ENCODE results near the gene CPS1.

CPS1 gene

DNA sequence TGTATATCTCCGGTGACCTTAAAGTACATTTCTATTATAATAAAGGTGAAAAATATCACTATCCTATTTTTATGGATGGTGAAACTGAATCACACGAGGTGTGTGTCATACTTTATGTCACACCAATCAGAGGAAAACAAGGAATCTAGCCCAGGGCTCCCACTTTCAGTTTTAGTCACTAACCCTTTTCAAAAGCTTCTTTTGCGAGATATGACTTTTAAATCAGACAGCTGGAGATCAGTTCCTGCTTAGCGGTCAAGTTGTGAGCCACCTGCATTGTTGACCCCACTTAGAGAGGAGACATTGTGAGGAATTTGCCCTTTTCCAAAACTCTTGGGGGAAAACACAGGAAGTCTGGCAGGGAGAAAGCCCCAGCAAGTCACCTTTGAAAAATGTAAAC, 70.5 kb downstream of the CPS1 start:
- Histone ChIP-seq H3K27ac (ENCODE audit: low read depth, low read length) (no peak overlapping the region), H3F3A (ENCODE audit: insufficient read depth) (no peaks in the 10 kb centered on the region), H3K9ac (ENCODE audit: low read length) (no peak overlapping the region), H3K36me3 (ENCODE audit: low read length) (no peaks in the 10 kb centered on the region), H2AFZ (ENCODE audit: low read depth, low read length, severe bottlenecking) (no peak overlapping the region), H3K27me3 (ENCODE audit: low read length) (no peaks in the 10 kb centered on the region), H3K4me3 (ENCODE audit: insufficient read depth, low read length, poor library complexity, severe bottlenecking) (no peak overlapping the region), H3K9me3 (ENCODE audit: insufficient read depth, low read length) (no peaks in the 10 kb centered on the region), H3K79me2 (ENCODE audit: insufficient read depth, low read length) (no peaks in the 10 kb centered on the region), H3K4me2 (ENCODE audit: low read depth, low read length, poor library complexity, severe bottlenecking) (no peak overlapping the region), H3K9me2 (replicated peaks; ENCODE audit: insufficient read depth, low read length) (no peaks in the 10 kb centered on the region), H4K20me1 (ENCODE audit: low read depth, low read length) (no peaks in the 10 kb centered on the region)
- TF ChIP-seq, protein P1, sequence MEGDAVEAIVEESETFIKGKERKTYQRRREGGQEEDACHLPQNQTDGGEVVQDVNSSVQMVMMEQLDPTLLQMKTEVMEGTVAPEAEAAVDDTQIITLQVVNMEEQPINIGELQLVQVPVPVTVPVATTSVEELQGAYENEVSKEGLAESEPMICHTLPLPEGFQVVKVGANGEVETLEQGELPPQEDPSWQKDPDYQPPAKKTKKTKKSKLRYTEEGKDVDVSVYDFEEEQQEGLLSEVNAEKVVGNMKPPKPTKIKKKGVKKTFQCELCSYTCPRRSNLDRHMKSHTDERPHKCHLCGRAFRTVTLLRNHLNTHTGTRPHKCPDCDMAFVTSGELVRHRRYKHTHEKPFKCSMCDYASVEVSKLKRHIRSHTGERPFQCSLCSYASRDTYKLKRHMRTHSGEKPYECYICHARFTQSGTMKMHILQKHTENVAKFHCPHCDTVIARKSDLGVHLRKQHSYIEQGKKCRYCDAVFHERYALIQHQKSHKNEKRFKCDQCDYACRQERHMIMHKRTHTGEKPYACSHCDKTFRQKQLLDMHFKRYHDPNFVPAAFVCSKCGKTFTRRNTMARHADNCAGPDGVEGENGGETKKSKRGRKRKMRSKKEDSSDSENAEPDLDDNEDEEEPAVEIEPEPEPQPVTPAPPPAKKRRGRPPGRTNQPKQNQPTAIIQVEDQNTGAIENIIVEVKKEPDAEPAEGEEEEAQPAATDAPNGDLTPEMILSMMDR (IDR thresholded peaks at IDR 0.05; ENCODE audit: insufficient read depth, low read length, poor library complexity, severe bottlenecking), result no peak

DNA sequence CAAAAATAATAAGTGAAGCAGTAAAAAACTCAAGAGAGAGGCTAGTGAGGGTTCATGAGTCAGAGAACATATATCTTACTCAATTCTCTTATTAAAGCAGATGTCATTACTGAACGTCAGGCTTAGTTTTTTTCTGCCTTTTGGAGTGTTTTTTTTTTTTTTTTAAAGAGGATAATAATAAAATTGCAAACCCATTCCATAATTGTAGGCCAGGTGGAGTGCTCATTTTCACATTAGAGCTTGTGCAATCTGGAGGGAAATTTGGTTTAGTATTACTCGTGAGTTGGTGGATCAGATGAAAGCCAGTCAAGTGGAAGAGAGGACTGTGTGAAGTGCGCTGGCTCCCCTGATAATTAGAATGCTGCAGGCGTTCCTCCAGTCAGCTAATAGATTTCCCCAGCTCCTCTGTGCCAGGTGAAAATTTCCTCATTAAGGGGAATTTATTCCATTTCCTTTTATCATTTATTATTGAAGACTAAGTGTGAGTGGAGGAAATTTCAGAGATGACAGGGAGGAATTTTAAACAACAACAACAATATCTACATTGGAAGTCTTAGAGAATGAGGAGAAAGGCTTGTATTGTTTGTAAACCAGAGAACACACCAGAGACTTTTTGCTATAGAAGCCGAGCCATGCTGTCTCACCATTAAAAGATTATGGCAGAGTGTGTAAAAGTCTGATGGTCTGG, 74.6 kb downstream of the CPS1 start:
- H3K9me2 ChIP-seq (replicated peaks; ENCODE audit: insufficient read depth, low read length), result no peaks in the 10 kb centered on the region

GRCh38 chr2:210633699-210634098, 77.3 kb downstream of the CPS1 start:
- Histone ChIP-seq H2AFZ (ENCODE audit: low read depth, low read length, severe bottlenecking) (no peak overlapping the region), H3K9ac (ENCODE audit: low read length) (no peak overlapping the region), H3F3A (ENCODE audit: insufficient read depth) (no peaks in the 10 kb centered on the region), H4K20me1 (ENCODE audit: low read depth, low read length) (no peaks in the 10 kb centered on the region), H3K9me3 (ENCODE audit: insufficient read depth, low read length) (no peaks in the 10 kb centered on the region), H3K27ac (ENCODE audit: low read depth, low read length) (no peak overlapping the region), H3K9me2 (replicated peaks; ENCODE audit: insufficient read depth, low read length) (no peaks in the 10 kb centered on the region), H3K36me3 (ENCODE audit: low read length) (no peaks in the 10 kb centered on the region), H3K27me3 (ENCODE audit: low read length) (no peaks in the 10 kb centered on the region), H3K4me2 (ENCODE audit: low read depth, low read length, poor library complexity, severe bottlenecking) (no peak overlapping the region), H3K79me2 (ENCODE audit: insufficient read depth, low read length) (no peaks in the 10 kb centered on the region), H3K4me3 (ENCODE audit: insufficient read depth, low read length, poor library complexity, severe bottlenecking) (no peak overlapping the region)
- TF ChIP-seq, protein P1 (IDR thresholded peaks at IDR 0.05; ENCODE audit: insufficient read depth, low read length, poor library complexity, severe bottlenecking), result no peak
- TF ChIP-seq EZH2phosphoT487 (conservative IDR thresholded peaks at IDR 0.05; ENCODE audit: low read length), result no peak

More for the DNA sequence above, 74.6 kb downstream of the CPS1 start:
- no peak overlapping the region for H3K4me2 ChIP-seq (ENCODE audit: low read depth, low read length, poor library complexity, severe bottlenecking)
- H2AFZ ChIP-seq (ENCODE audit: low read depth, low read length, severe bottlenecking), result no peak overlapping the region
- no peaks in the 10 kb centered on the region for H3K36me3 ChIP-seq (ENCODE audit: low read length)
- no peaks in the 10 kb centered on the region for H3F3A ChIP-seq (ENCODE audit: insufficient read depth)
- no peaks in the 10 kb centered on the region for H4K20me1 ChIP-seq (ENCODE audit: low read depth, low read length)
- H3K79me2 ChIP-seq (ENCODE audit: insufficient read depth, low read length), result no peaks in the 10 kb centered on the region
- no peak overlapping the region for H3K4me3 ChIP-seq (ENCODE audit: insufficient read depth, low read length, poor library complexity, severe bottlenecking)
- no peak overlapping the region for H3K27ac ChIP-seq (ENCODE audit: low read depth, low read length)
- H3K9ac ChIP-seq (ENCODE audit: low read length), result no peak overlapping the region
- TF ChIP-seq, protein P1 (IDR thresholded peaks at IDR 0.05; ENCODE audit: insufficient read depth, low read length, poor library complexity, severe bottlenecking), result no peak
- no peak for TF ChIP-seq EZH2phosphoT487 (conservative IDR thresholded peaks at IDR 0.05; ENCODE audit: low read length)
- no peaks in the 10 kb centered on the region for H3K27me3 ChIP-seq (ENCODE audit: low read length)
- H3K9me3 ChIP-seq (ENCODE audit: insufficient read depth, low read length), result no peaks in the 10 kb centered on the region

Measured in SU-DHL-6 (cell line).